Measurements from ENCODE around the gene HOXD13.

HOXD13 gene

GRCh38 chr2:176075481-176075880 lies 17.0 kb upstream of the HOXD13 start (continued):
- TF ChIP-seq TOX (CRISPR knock-in tag; IDR thresholded peaks at IDR 0.05; ENCODE audit: borderline replicate concordance) (no peak), CREB5 (CRISPR knock-in tag; IDR thresholded peaks at IDR 0.05; ENCODE audit: low read depth) (no peak)

- no peak for TF ChIP-seq ZFP30 (CRISPR knock-in tag; IDR thresholded peaks at IDR 0.05)
- no peak for TF ChIP-seq CSDC2 (CRISPR knock-in tag; IDR thresholded peaks at IDR 0.05)
- no peak for TF ChIP-seq PATZ1 (CRISPR knock-in tag; IDR thresholded peaks at IDR 0.05; ENCODE audit: borderline replicate concordance)
- TF ChIP-seq ISL1 (CRISPR knock-in tag; IDR thresholded peaks at IDR 0.05) = no peak
- TF ChIP-seq CREB5 (CRISPR knock-in tag; IDR thresholded peaks at IDR 0.05; ENCODE audit: low read depth) = no peak
- no peak for TF ChIP-seq ESRRG (CRISPR knock-in tag; IDR thresholded peaks at IDR 0.05)
- TF ChIP-seq PPARA (CRISPR knock-in tag; IDR thresholded peaks at IDR 0.05; ENCODE audit: borderline replicate concordance) = no peak
- no peak for TF ChIP-seq CSRNP3 (CRISPR knock-in tag; IDR thresholded peaks at IDR 0.05)
- no peak for TF ChIP-seq POU6F1 (CRISPR knock-in tag; IDR thresholded peaks at IDR 0.05; ENCODE audit: borderline replicate concordance, low read depth)
- no peak for TF ChIP-seq RARB (CRISPR knock-in tag; IDR thresholded peaks at IDR 0.05)
- no peak for TF ChIP-seq ARNTL (CRISPR knock-in tag; IDR thresholded peaks at IDR 0.05; ENCODE audit: borderline replicate concordance, low read depth)
- ATAC-seq = no peak
These were observed 16.5 kb upstream of the HOXD13 start for GRCh38 chr2:176076063-176076462.

GRCh38 chr2:176076796-176077195 lies 15.7 kb upstream of the HOXD13 start:
- no peak for TF ChIP-seq OSR1 (CRISPR knock-in tag; IDR thresholded peaks at IDR 0.05)
- TF ChIP-seq ESRRG (CRISPR knock-in tag; IDR thresholded peaks at IDR 0.05) = no peak
- no peak for TF ChIP-seq ARNTL (CRISPR knock-in tag; IDR thresholded peaks at IDR 0.05; ENCODE audit: borderline replicate concordance, low read depth)
- TF ChIP-seq POU6F1 (CRISPR knock-in tag; IDR thresholded peaks at IDR 0.05; ENCODE audit: borderline replicate concordance, low read depth) = no peak
- TF ChIP-seq PATZ1 (CRISPR knock-in tag; IDR thresholded peaks at IDR 0.05; ENCODE audit: borderline replicate concordance) = no peak
- TF ChIP-seq ZNF8 (CRISPR knock-in tag; IDR thresholded peaks at IDR 0.05) = no peak
- TF ChIP-seq ZFP30 (CRISPR knock-in tag; IDR thresholded peaks at IDR 0.05) = no peak
- TF ChIP-seq SNAI2 (CRISPR knock-in tag; IDR thresholded peaks at IDR 0.05) = no peak
- no peak for TF ChIP-seq TOX (CRISPR knock-in tag; IDR thresholded peaks at IDR 0.05; ENCODE audit: borderline replicate concordance)
- TF ChIP-seq BACH2 (CRISPR knock-in tag; IDR thresholded peaks at IDR 0.05; ENCODE audit: borderline replicate concordance) = no peak
- TF ChIP-seq GLIS3 (CRISPR knock-in tag; IDR thresholded peaks at IDR 0.05) = no peak
- TF ChIP-seq CSRNP3 (CRISPR knock-in tag; IDR thresholded peaks at IDR 0.05) = no peak
- no peak for TF ChIP-seq ISL1 (CRISPR knock-in tag; IDR thresholded peaks at IDR 0.05)
- TF ChIP-seq TCF4 (CRISPR knock-in tag; IDR thresholded peaks at IDR 0.05; ENCODE audit: borderline replicate concordance) = no peak
- TF ChIP-seq ZFP3 (CRISPR knock-in tag; IDR thresholded peaks at IDR 0.05) = no peak
- no peak for TF ChIP-seq CSDC2 (CRISPR knock-in tag; IDR thresholded peaks at IDR 0.05)
- TF ChIP-seq ZNF70 (CRISPR knock-in tag; IDR thresholded peaks at IDR 0.05) = no peak
- no peak for ATAC-seq
